PC-3 (cell line): Measurements from ENCODE around the gene VSIG8. TPM values are rescaled to one million over a fixed set of nuclear protein-coding genes. Genes with fewer than 3 reads are reported as not detected.

Experiments used
- ATAC-seq: fragments of 200-7000 bp; cut with Tn5 transposase; 2 replicates; pipeline ENCODE4 v1.9.1; 2020; ENCODE audit warnings: mild to moderate bottlenecking, moderate library complexity
- BruUV-seq: library from RNA; stranded (reverse); fragments of 400-500 nt; replicated peaks from 2 replicates; lab custom pipeline; 2021; lab: Mats Ljungman, UMichigan
- CTCF ChIA-PET: fragments of 300-600 bp; sonication (Branson Sonifier 250); formaldehyde crosslinking; loops from one replicate; lab custom pipeline; 2022; ENCODE audit warnings: antibody characterized with exemption; lab: Charles Lee
- POLR2A ChIA-PET: fragments of 300-600 bp; sonication (Branson Sonifier 250); formaldehyde crosslinking; loops from one replicate; lab custom pipeline; 2022; ENCODE audit warnings: antibody characterized with exemption; ENCODE audit not compliant: unreplicated experiment; lab: Charles Lee
- DNase-seq: peaks from one replicate; pipeline ENCODE4 v3.0.0-alpha.2; 2015
- H2AFZ ChIP-seq: fragments of 300-600 bp; sonication (generic); 2 replicates; pipeline ENCODE4 v1.6.0; 2016; ENCODE audit warnings: antibody characterized with exemption, low read length
- H3F3A ChIP-seq: fragments of 300-600 bp; sonication (generic); one replicate; pipeline ENCODE4 v1.6.0; 2017; ENCODE audit warnings: antibody characterized with exemption, low read length, control low read depth, mild to moderate bottlenecking; ENCODE audit not compliant: unreplicated experiment
- H3K27ac ChIP-seq: fragments of 300-600 bp; sonication (generic); 2 replicates; pipeline ENCODE4 v1.5.1; 2016; ENCODE audit warnings: mild to moderate bottlenecking, low read length
- H3K27me3 ChIP-seq: fragments of 300-600 bp; sonication (generic); 2 replicates; pipeline ENCODE4 v1.6.1; 2016; ENCODE audit warnings: low read length, mixed read lengths
- H3K36me3 ChIP-seq: fragments of 300-600 bp; sonication (generic); 2 replicates; pipeline ENCODE4 v1.6.1; 2016; ENCODE audit warnings: low read depth, mixed run types, low read length, mixed read lengths
- H3K4me1 ChIP-seq: fragments of 300-600 bp; sonication (generic); 2 replicates; pipeline ENCODE4 v1.5.1; 2016; ENCODE audit warnings: low read length; ENCODE audit not compliant: insufficient read depth
- H3K4me2 ChIP-seq: fragments of 300-600 bp; sonication (generic); 2 replicates; pipeline ENCODE4 v1.6.0; 2016; ENCODE audit warnings: low read length
- H3K4me3 ChIP-seq: fragments of 300-600 bp; sonication (generic); 2 replicates; pipeline ENCODE4 v1.5.1; 2016; ENCODE audit warnings: mild to moderate bottlenecking, low read length, mixed read lengths
- H3K79me2 ChIP-seq: fragments of 300-600 bp; sonication (generic); 2 replicates; pipeline ENCODE4 v1.6.1; 2017; ENCODE audit warnings: low read length, mixed read lengths
- H3K9ac ChIP-seq: fragments of 300-600 bp; sonication (generic); 2 replicates; pipeline ENCODE4 v1.6.0; 2016; ENCODE audit warnings: mild to moderate bottlenecking, low read length
- H3K9me2 ChIP-seq: fragments of 300-600 bp; sonication (generic); replicated peaks from 2 replicates; pipeline ENCODE4 v1.6.1; 2016; ENCODE audit warnings: mixed run types, low read length, mixed read lengths
- H3K9me3 ChIP-seq: fragments of 300-600 bp; sonication (generic); 2 replicates; pipeline ENCODE4 v1.6.1; 2016; ENCODE audit warnings: low read length, mixed read lengths
- H4K20me1 ChIP-seq: fragments of 300-600 bp; sonication (generic); 2 replicates; pipeline ENCODE4 v1.6.1; 2016; ENCODE audit warnings: low read length, mixed read lengths
- EZH2 ChIP-seq: fragments of 300-600 bp; sonication (generic); IDR thresholded peaks from one replicate; pipeline ENCODE4 v1.6.1; 2017; ENCODE audit warnings: antibody characterized with exemption, mild to moderate bottlenecking, low read length; ENCODE audit not compliant: unreplicated experiment
- EZH2phosphoT487 ChIP-seq: fragments of 300-600 bp; sonication (generic); IDR thresholded peaks from 2 replicates; pipeline ENCODE4 v1.6.1; 2018; ENCODE audit warnings: mild to moderate bottlenecking, antibody characterized with exemption, low read length, borderline replicate concordance
- intact Hi-C: fragments of 100-400 bp; cut with micrococcal nuclease; formaldehyde crosslinking; loops from 2 replicates; pipeline ENCODE4 v1.9.0; 2023
- total RNA-seq: library from RNA; depleted of rRNA; stranded (reverse); fragments of >200 nt; gene quantifications from 2 replicates; pipeline ENCODE4 v1.2.3, GENCODE V29; 2014
- TF ChIP-seq, protein P1 (sequence below): fragments of 300-600 bp; sonication (generic); conservative IDR thresholded peaks from 2 replicates; pipeline ENCODE4 v1.5.1; 2017; ENCODE audit warnings: antibody characterized with exemption, low read depth, mild to moderate bottlenecking, low read length

The VSIG8 gene
- total RNA-seq, 1 experiment from 2014 or later: 0.47 TPM

DNA sequence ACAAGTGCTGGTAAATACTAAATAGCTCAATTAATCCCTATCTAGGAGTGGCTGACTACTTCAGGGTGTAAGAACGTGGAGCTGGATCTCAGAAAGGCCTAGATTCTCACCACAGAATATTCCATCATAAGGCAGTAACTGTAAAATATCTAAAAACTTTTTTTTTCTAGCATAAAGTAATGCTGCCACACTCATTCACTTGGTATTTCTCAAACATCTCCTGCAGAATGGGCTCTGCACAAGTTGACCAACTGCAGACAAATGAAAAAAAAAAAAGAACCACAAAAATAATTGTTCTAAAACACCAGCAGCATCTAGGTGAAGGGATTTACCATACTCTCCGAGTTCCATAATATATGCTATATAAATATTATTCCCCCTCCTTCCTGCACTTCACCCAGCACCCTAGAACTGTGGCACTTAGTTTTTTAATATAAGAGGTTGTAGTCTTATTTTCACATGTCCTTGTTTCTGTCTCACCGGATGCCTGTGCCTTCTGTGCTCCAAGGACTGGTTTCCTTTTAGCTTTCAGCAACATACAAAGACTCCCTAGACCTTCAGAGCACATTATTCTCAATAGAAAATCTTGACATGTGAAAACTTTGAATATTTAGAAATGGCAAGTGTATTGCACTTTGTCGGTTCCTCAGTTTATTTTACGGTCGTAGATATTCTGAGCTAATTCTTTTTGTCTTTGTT lies 8.9 kb downstream of the VSIG8 start:
- Histone ChIP-seq H3K27me3 (no peaks in the 10 kb centered on the region), H3K4me3 (peak overlapping the region; percentile 84), H3K4me2 (peak overlapping the region; percentile 97), H3K4me1 (peaks cover 35% of the 10 kb centered on the region), H3F3A (no peaks in the 10 kb centered on the region), H3K36me3 (no peaks in the 10 kb centered on the region), H3K79me2 (no peaks in the 10 kb centered on the region), H3K9ac (peak overlapping the region; percentile 84; the same call in 1 of the 2 replicates), H3K9me2 (no peaks in the 10 kb centered on the region), H4K20me1 (no peaks in the 10 kb centered on the region), H3K27ac (peak overlapping the region; percentile 73; the same call in 1 of the 2 replicates), H2AFZ (peak overlapping the region; percentile 91; the same call in 1 of the 2 replicates), H3K9me3 (no peaks in the 10 kb centered on the region)
- BruUV-seq: TSS peak; percentile 52
- no peak for ATAC-seq
- intact Hi-C loops: loop anchor here (1.0 to 2.0 kb wide), 3 partner anchors 31 to 37 kb away; no protein-coding TSS in a partner anchor
- TF ChIP-seq EZH2 (no peak), EZH2phosphoT487 (no peak)
- TF ChIP-seq, protein P1, sequence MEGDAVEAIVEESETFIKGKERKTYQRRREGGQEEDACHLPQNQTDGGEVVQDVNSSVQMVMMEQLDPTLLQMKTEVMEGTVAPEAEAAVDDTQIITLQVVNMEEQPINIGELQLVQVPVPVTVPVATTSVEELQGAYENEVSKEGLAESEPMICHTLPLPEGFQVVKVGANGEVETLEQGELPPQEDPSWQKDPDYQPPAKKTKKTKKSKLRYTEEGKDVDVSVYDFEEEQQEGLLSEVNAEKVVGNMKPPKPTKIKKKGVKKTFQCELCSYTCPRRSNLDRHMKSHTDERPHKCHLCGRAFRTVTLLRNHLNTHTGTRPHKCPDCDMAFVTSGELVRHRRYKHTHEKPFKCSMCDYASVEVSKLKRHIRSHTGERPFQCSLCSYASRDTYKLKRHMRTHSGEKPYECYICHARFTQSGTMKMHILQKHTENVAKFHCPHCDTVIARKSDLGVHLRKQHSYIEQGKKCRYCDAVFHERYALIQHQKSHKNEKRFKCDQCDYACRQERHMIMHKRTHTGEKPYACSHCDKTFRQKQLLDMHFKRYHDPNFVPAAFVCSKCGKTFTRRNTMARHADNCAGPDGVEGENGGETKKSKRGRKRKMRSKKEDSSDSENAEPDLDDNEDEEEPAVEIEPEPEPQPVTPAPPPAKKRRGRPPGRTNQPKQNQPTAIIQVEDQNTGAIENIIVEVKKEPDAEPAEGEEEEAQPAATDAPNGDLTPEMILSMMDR: no peak
- CTCF ChIA-PET: interaction anchor here (0.5 to 1.4 kb wide), 3 partner anchors 37 to 665 kb away, joined by 3 to 7 read pairs (median 3); no protein-coding TSS in a partner anchor
- DNase-seq: no peak
- POLR2A ChIA-PET: no interaction called here

DNA sequence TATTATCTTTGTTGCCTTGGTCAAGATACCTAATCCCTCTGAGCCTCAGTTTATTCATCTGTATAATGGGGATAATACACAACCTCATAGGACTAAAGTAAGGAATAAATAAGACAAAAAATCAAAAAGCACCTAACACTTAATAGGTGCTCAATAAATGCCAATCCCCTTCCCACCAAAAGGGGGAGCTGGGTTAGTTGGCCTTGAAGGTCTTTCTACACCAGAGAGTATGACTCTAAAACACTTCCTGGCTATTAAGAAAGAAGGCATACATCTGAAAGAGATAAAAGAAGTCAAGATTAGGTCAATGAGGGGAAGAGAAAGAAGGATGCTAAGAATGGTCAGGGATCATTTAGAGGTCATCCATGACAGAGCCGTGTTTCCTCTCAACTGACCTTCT lies 11.1 kb downstream of the VSIG8 start:
- Histone ChIP-seq H3K9ac (no peak overlapping the region), H3K27ac (no peak overlapping the region), H3K27me3 (no peaks in the 10 kb centered on the region), H3K4me3 (no peak overlapping the region), H3K9me3 (no peaks in the 10 kb centered on the region), H3K4me2 (no peak overlapping the region), H3F3A (no peaks in the 10 kb centered on the region), H4K20me1 (no peaks in the 10 kb centered on the region), H2AFZ (no peak overlapping the region), H3K36me3 (no peaks in the 10 kb centered on the region), H3K9me2 (no peaks in the 10 kb centered on the region), H3K79me2 (no peaks in the 10 kb centered on the region), H3K4me1 (peaks cover 35% of the 10 kb centered on the region)
- BruUV-seq: no TSS peak
- POLR2A ChIA-PET: interaction anchor here (0.6 kb wide), 1 partner anchor 13 kb away, joined by 3 read pairs; no protein-coding TSS in a partner anchor
- intact Hi-C loops: loop anchor here (2.0 kb wide), 1 partner anchor 53 kb away; no protein-coding TSS in a partner anchor
- no peak for TF ChIP-seq EZH2phosphoT487
- TF ChIP-seq, protein P1: peak; percentile 44; the same call in 1 of the 2 replicates
- ATAC-seq: no peak
- CTCF ChIA-PET: no interaction called here
- DNase-seq: no peak
